Mucosa of rectum (tissue), 2 donors: ENCODE measurements around the gene GLTP.

ENCODE experiments used
- H3K27ac ChIP-seq, 2 donors: one replicate each; pipeline ENCODE4 v1.7.0; 2013; ENCODE audit warnings: inconsistent platforms in 2 of 2, low read depth in 2 of 2, low read length in 2 of 2
- H3K27me3 ChIP-seq, 2 donors: one replicate each; pipeline ENCODE4 v1.7.0; 2013; ENCODE audit warnings: low read length in 2 of 2; ENCODE audit not compliant: control insufficient read depth in 2 of 2, insufficient read depth in 2 of 2
- H3K36me3 ChIP-seq, 2 donors: one replicate each; pipeline ENCODE4 v1.7.0; 2013; ENCODE audit warnings: low read length in 2 of 2; ENCODE audit not compliant: control insufficient read depth in 2 of 2, insufficient read depth in 2 of 2
- H3K4me1 ChIP-seq, 2 donors: one replicate each; pipeline ENCODE4 v1.7.0; 2013; ENCODE audit warnings: low read length in 2 of 2, mild to moderate bottlenecking in 1 of 2; ENCODE audit not compliant: control insufficient read depth in 2 of 2, insufficient read depth in 2 of 2
- H3K4me3 ChIP-seq, 2 donors: one replicate each; pipeline ENCODE4 v1.7.0; 2013; ENCODE audit warnings: low read length in 2 of 2
- H3K9ac ChIP-seq, 2 donors: one replicate each; pipeline ENCODE4 v1.7.0; 2013; ENCODE audit warnings: low read length in 2 of 2, low read depth in 1 of 2, mild to moderate bottlenecking in 1 of 2
- H3K9me3 ChIP-seq, 2 donors: one replicate each; pipeline ENCODE4 v1.7.0; 2013; ENCODE audit warnings: low read length in 2 of 2; ENCODE audit not compliant: control insufficient read depth in 2 of 2
- donor health status: healthy.
- donor health status: Normal muscosa, but diverticular disease.

Gene GLTP

DNA sequence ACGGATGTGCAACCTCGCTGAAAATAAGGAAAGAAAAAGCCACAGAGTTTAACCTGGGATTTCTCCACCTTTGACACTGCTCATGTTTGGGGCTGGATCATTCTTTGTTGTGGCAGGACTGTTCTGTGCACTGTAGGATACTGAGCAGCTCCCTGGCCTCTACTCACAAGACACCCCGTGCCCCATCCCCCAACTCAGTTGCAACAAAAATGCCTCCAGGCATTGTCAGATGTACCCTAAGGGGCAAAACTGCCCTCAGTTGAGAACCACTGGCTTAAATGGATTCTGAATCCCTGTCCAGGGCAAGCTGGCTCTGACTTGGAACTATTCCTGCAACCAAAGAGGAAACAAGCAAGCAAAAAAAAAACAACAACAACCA is 2.1 kb downstream of the GLTP start:
- Histone ChIP-seq H3K27ac (no peak overlapping the region), H3K27me3 (no peaks in the 10 kb centered on the region), H3K9me3 (no peaks in the 10 kb centered on the region), H3K4me3 (peak overlapping the region in 1 of 2 donors; percentile 98), H3K36me3 (no peaks in the 10 kb centered on the region), H3K4me1 (peaks cover 43 to 52% of the 10 kb centered on the region in 2 donors), H3K9ac (peak overlapping the region in 1 of 2 donors; percentile 85)

DNA sequence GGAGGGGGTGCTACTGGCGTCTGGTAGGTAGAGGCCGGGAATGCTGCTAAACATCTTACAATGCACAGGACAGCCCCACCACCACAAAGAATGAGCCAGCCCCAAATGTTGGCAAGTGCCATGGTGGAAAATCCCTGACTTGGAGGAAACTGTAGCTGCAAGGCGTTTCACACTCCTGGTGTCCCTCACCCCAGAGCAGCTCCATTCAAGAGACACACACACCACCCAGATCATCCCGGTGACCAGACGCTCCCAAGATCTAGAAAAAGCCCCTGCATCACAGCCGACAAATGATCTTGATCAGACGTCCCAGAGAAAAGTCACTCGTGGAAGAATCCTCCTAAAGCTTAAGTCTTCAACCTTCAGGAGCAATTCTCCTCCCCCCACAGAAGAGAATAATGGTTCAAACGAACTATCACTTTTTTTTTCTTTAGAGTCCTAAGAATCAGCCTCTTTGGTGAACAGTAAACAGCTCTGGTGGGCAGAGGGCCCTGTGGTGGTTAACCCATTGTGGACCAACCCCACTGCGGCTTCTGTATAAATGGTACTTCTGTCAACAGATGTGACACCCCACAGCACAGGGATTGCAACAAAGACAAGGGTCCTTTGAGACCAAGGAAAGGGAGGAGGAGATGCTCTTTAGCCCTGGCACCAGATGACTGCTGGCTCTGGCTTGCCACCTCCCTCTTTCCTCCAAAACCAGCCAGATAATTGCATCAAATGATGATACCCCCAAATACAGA is 2.7 kb downstream of the GLTP start:
- no peak overlapping the region for H3K4me3 ChIP-seq
- H3K4me1 ChIP-seq, result peaks cover 45 to 55% of the 10 kb centered on the region in 2 donors
- no peak overlapping the region for H3K9ac ChIP-seq
- H3K27me3 ChIP-seq, result no peaks in the 10 kb centered on the region
- no peaks in the 10 kb centered on the region for H3K36me3 ChIP-seq
- H3K27ac ChIP-seq, result no peak overlapping the region
- no peaks in the 10 kb centered on the region for H3K9me3 ChIP-seq

DNA sequence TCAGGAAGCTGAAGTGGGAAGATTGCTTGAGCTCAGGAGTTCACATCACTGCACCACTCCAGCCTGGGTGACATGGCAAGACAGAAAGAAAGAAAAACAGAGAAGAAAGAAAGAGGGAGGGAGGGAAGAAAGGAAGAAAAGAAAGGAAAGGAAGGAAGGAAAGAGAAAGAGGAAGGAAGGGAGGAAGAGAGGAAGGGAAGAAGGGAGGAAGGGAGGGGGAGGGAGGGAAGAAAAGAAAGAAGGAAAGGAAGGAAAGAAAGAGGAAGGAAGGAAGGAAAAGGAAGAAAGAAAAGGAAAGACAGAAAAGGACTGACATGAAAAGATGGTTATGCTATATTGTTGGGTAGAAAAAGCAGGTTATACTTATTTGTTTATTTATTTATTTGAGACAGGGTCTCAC is 3.9 kb downstream of the GLTP start:
- Histone ChIP-seq H3K4me1 (peaks cover 57 to 68% of the 10 kb centered on the region in 2 donors), H3K4me3 (no peak overlapping the region), H3K9ac (peak overlapping the region in 1 of 2 donors; percentile 51), H3K27me3 (no peaks in the 10 kb centered on the region), H3K27ac (peak overlapping the region; percentile 83 to 84), H3K9me3 (no peaks in the 10 kb centered on the region), H3K36me3 (peaks cover 0 to 2% of the 10 kb centered on the region in 2 donors)

DNA sequence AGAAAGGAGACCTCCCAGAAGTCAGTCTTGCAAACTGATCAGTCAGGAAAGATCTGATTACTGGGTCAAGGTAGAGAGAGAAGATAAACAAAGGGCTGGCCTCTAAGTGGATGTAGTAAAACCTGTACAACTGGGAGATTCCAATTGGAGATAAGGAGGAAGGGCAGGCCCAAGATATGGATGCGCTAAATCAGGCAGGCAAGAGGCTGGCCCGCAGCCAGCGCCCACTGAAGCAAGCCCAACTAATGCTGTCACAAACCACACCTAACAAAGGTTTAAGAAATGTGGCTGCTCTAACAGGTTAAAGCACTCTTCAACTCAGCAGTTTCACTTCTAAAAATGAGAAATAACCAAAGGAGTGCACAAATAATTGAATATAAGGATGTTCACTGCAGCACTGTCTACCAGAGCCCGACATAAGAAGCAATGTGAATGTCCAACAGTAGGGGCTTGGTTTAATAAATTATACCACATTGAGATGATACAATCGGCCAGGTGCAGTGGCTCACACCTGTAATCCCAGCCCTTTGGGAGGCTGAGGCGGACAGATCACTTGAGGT is 4.7 kb downstream of the GLTP start:
- peaks cover 0 to 2% of the 10 kb centered on the region in 2 donors for H3K36me3 ChIP-seq
- H3K4me3 ChIP-seq, result peak overlapping the region; percentile 44 to 50
- no peaks in the 10 kb centered on the region for H3K27me3 ChIP-seq
- peak overlapping the region; percentile 41 to 51 for H3K9ac ChIP-seq
- H3K27ac ChIP-seq, result peak overlapping the region; percentile 84 to 90
- H3K4me1 ChIP-seq, result peaks cover 58 to 70% of the 10 kb centered on the region in 2 donors
- H3K9me3 ChIP-seq, result no peaks in the 10 kb centered on the region

DNA sequence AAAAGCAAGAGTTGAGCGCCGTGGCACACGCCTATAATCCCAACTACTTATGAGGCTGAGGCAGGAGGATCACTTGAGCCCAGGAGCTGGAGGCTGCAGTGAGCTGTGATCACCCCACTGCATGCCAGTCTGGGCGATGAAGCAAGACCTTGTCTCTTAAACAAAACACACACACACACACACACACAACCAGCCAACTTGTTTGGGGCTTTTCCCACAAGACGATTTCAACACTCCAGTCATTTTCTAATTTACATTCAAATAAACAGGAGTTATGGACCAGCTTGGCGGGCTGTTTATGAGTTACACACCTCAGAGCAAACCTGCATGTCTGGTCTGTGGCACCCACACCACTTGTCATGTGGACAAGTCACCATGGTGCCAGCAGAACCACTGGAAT is 6.7 kb downstream of the GLTP start:
- Histone ChIP-seq H3K4me3 (no peak overlapping the region), H3K4me1 (peaks cover 51 to 61% of the 10 kb centered on the region in 2 donors), H3K9me3 (no peaks in the 10 kb centered on the region), H3K9ac (no peak overlapping the region), H3K27me3 (no peaks in the 10 kb centered on the region), H3K36me3 (peaks cover 0 to 2% of the 10 kb centered on the region in 2 donors), H3K27ac (peak overlapping the region; percentile 0 to 39)

DNA sequence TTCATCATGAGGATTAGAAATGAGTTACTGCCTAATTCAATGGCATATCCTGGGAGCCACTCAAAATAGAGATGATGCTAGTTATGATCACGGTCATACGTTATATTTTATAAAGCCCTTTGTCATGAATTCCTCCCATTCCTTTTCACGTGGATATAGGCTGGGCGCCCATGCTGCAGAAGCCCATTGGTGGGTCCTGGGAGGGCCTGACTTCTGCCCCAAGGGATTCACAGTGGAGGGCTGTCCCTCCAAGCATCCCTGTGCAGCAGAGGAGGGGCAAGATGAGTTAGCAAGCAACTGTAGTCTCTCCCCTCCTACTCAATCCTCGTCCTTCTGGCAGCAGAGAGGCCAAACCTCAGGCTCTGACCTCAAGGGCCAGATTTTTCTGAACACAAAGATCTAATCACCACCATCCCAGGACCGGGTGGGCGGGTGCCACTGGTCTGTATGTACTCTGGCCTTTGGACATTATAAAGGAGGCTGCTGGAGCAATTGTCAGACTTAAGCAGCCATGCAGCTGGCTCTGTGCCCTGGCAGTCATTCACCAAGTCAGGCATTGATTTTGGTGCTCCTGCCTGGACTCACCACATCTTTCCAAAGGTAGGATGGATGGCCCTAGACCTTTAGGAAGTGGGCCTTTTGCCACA is 8.6 kb downstream of the GLTP start:
- Histone ChIP-seq H3K4me3 (no peak overlapping the region), H3K36me3 (peaks cover 0 to 2% of the 10 kb centered on the region in 2 donors), H3K9me3 (no peaks in the 10 kb centered on the region), H3K4me1 (peaks cover 46 to 56% of the 10 kb centered on the region in 2 donors), H3K9ac (peak overlapping the region in 1 of 2 donors; percentile 42), H3K27me3 (no peaks in the 10 kb centered on the region), H3K27ac (peak overlapping the region; percentile 81 to 82)

DNA sequence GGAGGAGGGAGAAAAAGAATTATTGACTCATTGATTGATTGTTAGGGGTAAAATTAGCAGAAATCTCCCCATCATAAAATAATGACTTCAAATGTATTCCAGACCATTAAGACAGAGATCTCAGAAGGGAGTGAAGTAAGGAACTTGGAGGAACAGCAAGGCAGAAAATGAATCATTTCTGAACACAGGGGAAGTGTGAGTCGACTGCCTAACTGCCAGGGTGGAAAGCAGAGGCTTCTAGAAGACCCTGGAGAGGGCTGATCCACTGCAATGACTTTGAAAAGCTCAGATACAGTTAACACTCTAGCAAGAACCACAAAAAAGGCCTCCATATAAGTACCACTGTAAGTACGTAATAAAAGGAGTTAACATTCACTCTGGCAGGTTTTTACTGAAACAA is 9.7 kb downstream of the GLTP start:
- Histone ChIP-seq H3K9me3 (no peaks in the 10 kb centered on the region), H3K4me1 (peaks cover 42 to 49% of the 10 kb centered on the region in 2 donors), H3K36me3 (peaks cover 0 to 2% of the 10 kb centered on the region in 2 donors), H3K9ac (no peak overlapping the region), H3K27me3 (no peaks in the 10 kb centered on the region), H3K4me3 (no peak overlapping the region), H3K27ac (peak overlapping the region; percentile 48 to 82)

DNA sequence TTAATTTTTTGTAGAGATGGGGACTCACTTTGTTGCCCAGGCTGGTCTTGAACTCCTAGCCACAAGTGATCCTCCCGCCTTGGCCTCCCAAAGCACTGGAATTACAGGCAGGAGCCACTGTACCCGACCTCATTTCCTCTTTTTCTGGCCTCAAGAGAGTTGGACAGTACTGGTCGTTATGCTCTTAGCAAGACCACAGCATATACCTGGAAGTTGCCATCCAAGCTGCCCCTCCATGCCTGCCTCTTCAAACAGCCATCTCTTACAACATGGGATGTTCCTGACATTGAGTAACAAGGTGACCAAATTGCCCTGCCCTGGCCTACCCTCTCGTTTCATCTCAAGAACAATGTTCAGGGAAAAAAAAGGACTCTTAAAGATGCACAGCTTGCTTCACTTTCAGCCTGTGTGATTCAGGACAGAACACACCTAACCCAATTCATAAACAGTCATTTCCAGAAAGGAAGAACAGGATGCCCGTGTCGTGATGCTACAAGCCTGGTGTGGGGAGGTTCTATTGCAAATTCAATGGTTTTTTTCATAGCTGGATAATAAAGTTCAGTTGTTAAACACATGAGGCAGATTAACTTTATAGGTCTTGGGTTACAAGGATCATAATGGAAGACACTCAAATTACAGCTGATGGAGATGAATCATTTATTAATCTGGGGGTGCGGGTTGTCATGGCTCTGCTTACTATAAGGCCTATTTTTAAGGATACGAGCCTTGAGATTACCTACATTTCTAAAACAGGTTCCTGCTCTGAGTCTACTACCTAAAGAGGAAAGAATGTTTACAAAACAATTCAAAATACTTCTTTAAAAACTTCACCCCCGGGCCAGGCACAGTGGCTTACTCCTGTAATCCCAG is 11.9 kb downstream of the GLTP start:
- Histone ChIP-seq H3K4me1 (peaks cover 41 to 51% of the 10 kb centered on the region in 2 donors), H3K27me3 (no peaks in the 10 kb centered on the region), H3K9ac (peak overlapping the region in 1 of 2 donors; percentile 40), H3K36me3 (peaks cover 0 to 2% of the 10 kb centered on the region in 2 donors), H3K9me3 (no peaks in the 10 kb centered on the region), H3K4me3 (no peak overlapping the region), H3K27ac (peak overlapping the region; percentile 69 to 77)

DNA sequence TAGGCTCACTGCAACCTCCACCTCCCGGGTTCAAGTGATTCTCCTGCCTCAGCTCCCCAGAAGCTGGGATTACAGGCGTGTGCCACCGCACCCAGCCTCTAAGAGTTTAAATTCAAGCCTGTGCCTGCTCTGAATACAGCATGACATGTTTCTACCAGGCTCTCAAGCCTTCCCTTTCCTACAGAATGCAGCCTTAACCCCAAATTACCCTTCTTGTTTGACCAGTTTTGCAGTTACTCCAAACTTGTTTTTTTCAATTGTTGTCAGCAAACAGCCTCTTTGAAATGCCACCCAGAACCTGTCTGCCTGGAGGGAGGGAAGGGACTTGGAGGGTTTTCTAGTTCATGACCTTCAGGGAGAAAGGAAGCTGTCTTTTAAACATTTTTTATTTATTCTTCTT is 15.4 kb downstream of the GLTP start:
- Histone ChIP-seq H3K27me3 (no peaks in the 10 kb centered on the region), H3K4me3 (peak overlapping the region in 1 of 2 donors; percentile 16), H3K9ac (peak overlapping the region in 1 of 2 donors; percentile 5), H3K4me1 (peaks cover 32 to 47% of the 10 kb centered on the region in 2 donors), H3K36me3 (peaks cover 0 to 3% of the 10 kb centered on the region in 2 donors), H3K9me3 (no peaks in the 10 kb centered on the region), H3K27ac (peak overlapping the region; percentile 75 to 86)
